Hepatic stellate cell (primary cell): ENCODE data around the gene DMRTC2.
A peak's percentile ranks its signal among the peaks of the same experiment; 100 is the strongest.
"Not testable (repeated sequence)": the region's sequence is repeated elsewhere in the genome, so short reads cannot be mapped to it uniquely, and the experiment has no call there.

ENCODE experiments used
- DNase-seq: peaks from one replicate; pipeline ENCODE4 v3.0.0; 2011; ENCODE audit warnings: low spot score

DMRTC2 gene

DNA sequence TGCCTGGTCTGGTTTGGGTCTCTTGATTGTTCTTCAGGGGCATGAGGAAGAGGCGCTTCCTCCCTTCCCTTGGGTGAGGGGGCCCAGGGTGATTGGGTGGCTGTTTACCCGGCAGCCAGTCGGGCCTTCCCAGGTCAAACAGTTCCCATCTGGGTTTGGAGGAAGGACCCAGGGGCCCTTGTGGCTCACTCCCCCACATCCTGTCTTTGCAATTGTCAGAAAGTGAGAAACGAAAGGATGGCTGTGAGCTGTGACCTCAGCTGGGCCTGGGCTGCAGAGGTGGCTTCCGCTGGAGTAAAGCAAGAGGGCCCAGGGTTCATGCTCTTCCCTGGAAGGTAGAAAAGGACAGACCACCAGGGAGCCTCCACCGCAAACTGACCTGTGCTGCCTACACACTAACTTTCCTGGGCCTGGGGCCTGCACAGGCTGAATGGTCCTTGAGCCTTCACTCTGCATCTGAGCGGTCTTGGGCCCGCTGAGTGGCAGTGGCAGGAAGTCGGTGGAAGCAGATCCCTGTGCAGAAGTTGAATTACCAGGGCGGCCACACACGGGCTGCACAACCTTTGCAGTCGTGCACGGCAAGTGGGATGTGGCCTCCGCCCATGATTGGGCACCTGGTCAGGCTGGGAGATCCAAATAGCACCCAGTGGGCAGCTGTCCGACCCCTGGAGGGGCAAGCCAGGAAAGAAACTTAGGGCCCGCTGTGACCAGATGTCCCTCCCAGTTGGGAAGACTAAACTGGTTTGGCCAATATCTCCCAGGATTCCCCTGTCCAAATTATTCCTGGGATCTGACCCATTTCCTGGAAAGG lies 26.9 kb downstream of the DMRTC2 start:
- DNase-seq, result no peak

- DNase-seq, result no peak
Measured at GRCh38 chr19:41872384-41872774, 27.5 kb downstream of the DMRTC2 start.

DNA sequence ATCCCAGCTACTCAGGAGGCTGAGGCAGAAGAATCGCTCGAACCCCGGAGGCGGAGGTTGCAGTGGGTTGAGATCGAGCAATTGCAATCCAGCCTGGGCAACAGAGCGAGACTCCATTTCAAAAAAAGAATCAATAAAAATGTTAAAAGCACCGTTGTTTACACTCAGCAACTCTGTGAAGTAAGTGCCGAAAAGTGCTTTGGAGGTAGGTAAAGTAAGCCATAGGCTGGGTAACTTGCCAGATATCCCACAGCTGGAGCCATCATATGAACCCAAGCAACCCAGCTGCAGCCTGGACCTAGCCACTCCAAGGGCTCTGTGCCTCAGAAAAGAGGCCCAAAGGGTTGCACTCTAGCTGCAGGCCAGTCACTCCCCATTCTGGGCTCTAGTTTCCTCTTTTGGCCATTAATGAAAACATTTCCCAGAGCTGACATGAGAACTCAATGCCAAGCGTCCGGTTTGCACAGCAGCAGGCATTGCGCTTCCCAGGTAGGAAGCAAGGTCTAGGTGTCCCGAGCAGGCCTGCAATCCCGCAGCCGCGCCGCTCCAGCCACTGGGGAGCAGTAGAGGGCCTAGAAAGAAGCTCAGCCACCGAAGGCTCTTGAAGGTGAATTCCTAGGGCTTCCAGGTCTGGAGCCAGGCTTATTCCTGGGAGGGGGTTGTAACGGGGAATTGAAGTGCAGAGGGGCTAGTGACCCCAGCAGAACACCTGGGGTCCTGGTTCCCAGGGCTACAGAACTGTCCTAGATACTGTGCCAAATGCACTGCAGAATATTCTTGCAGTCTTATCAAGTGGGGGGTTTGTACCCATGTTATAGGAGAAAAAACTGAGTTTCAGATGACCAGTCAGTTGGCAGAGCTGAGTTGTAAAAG lies 28.2 kb downstream of the DMRTC2 start:
- DNase-seq, result peak; percentile 55

- DNase-seq, result not testable (repeated sequence)
Measured at GRCh38 chr19:41875973-41876372, 31.1 kb downstream of the DMRTC2 start.

DNA sequence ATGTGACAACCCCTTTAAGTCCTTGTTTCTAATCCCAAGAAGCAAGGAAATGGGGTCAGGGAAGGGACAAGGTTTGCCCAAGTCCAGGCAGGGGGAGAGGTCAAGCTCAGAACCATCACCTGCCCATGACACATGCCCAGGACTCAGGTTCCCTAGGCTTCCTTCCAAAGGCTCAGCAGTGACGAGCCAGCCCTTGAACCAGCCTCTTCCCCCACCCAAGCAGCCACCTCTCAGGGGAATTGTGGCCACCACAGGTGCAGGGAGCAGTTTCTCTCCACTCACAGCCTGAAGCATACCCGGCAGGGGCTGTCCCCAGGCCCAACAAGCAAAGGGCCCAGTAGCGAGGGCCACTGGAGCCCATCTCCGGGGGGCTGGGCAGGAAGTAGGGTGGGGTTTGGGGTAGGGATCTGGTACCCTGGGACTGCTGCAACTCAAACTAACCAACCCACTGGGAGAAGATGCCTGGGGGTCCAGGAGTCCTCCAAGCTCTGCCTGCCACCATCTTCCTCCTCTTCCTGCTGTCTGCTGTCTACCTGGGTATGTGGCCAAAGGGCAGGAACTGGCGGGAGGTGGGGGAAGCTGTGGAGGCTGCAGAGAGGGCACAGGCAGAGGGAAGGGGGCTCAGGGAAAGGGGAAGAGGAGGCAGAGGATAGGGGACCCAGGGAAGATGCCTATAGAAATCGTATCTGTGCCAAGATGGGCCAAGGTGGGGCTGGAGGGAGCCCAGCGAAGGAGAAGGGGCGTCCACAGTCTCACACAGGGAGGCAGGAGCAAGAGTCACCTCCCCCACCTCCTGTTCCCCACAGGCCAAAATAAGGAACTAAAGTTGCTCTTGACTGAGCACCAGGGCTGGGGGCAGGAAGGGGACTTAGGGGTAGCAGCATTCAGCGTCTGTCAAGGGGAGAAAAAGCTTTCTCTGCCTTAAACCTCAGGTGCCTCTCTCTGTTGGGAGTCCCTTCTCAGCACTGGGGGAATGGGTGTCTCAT lies 32.3 kb downstream of the DMRTC2 start, which contains the start of gene CD79A:
Gene CD79A, plus strand, starts transcription at position 433 of the 986 bp plus-strand sequence. Its CDS starts 26 bp downstream, at position 459.
- no peak for DNase-seq

DNA sequence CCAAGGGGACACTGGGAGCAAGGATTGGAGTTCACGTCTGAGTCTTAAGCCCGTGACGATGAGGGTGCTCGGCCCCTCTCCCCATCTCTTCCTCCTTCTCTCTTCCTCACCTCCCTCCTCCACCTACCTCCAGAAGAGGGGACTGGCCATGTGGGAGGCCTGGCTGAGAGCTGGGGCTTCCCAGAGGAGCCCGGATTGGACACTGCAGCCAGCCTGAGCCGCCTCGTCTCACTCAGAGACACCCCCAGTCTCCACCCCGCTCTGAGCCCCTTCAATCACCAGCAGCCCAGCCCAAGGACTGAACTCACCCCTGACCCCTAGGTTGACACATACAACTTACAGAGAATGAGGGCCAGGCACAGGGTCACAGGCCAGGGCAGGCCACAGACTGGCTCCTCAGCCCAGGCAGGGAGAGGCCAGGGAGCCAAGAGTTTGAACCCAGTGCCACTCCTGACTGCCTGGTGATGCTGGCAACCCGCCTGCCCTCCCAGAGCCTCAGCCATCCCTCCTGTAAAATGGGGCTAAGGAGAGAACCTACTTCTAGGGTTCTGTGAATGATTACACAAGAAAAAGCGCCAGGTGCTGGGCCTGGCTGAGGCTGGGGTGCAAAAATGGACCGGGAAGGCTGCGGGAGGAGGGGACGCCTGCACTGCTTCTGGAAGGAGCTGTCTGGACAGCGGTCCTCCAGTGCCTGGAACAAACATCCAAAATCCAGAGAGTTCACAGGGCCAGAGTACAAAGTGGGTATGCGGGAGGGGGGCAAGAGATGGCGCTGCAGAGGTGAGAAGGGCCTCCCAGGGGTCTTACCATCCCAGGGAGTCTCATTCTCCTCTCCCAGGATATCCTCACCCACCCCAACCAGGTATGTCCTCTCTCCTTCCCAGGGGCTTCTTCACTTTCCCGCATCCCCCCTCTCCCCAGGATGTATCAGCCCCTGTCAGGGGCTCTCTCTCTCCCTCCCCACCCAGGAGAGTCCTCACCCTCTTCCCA lies 33.4 kb downstream of the DMRTC2 start:
- DNase-seq, result no peak

DNA sequence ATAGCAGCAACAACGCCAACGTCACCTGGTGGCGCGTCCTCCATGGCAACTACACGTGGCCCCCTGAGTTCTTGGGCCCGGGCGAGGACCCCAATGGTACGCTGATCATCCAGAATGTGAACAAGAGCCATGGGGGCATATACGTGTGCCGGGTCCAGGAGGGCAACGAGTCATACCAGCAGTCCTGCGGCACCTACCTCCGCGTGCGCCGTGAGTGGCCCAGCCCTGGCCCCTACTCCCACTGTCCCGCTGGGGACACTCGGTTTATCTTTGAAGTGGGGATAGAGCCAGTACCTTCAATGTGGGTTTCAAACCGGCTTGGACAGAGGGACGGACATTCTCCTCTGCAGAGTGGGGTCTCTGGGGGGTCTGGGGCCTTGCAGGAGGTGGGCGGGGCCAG lies 34.2 kb downstream of the DMRTC2 start:
- DNase-seq, result no peak

DNA sequence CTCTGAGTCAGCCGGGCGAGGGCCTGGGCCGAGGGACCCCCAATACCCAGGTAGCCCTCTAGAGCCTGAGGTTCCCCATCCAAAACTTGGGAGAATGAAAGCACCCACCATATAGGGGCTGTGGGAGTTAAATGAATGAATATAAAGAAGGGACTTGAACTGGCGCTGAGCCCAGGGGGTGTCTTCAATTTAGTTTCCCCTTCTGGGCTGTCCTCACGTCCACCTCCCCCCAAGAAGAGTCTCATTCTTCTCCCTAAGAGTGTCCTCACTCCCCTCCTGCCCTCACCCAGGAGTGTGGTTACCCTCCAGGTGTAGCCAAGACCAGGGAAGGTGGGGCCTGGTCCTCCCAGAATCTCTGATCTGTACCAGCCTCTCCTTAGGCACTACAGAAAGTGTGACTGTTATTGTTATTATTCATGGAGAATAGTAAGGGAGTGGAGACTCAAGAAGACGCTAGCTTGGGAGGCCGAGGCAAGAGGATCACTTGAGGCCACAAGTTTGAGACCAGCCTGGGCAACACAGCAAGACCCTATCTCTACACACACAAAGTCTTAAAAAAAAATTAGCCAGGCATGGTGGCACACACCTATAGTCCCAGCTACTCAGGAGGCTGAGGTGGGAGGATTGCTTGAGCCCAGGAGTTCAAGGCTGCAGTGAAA lies 35.0 kb downstream of the DMRTC2 start:
- no peak for DNase-seq

- DNase-seq, result no peak
Measured at GRCh38 chr19:41880329-41880708, 35.5 kb downstream of the DMRTC2 start.

GRCh38 chr19:41882568-41883462 lies 38.0 kb downstream of the DMRTC2 start, which contains the start of gene ARHGEF1:
Gene ARHGEF1, plus strand, starts transcription at chr19:41883184. Its CDS starts 4,899 bp downstream, at chr19:41888083.
- DNase-seq, result peak; percentile 54

DNA sequence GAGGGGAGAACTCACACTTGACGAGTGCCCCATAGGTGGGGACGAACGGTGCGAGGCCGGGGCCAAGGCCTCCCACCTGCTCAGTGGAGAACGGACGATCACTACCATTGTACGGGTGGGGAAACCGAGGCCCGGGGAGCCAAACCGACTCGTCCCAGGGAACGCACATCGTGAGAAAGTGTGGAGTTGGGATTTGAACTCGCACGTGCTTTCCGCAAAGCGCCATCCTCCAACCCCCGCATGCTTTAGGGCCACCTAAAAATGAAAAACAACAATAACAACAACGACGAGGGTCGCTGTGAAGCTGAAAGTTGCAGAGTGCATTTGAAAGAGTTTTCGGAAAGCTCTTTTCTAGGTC lies 38.6 kb downstream of the DMRTC2 start:
- DNase-seq, result no peak

GRCh38 chr19:41883821-41884733 lies 39.2 kb downstream of the DMRTC2 start:
- peak; percentile 99 for DNase-seq

GRCh38 chr19:41886761-41887710 lies 42.2 kb downstream of the DMRTC2 start:
- DNase-seq, result no peak

DNA sequence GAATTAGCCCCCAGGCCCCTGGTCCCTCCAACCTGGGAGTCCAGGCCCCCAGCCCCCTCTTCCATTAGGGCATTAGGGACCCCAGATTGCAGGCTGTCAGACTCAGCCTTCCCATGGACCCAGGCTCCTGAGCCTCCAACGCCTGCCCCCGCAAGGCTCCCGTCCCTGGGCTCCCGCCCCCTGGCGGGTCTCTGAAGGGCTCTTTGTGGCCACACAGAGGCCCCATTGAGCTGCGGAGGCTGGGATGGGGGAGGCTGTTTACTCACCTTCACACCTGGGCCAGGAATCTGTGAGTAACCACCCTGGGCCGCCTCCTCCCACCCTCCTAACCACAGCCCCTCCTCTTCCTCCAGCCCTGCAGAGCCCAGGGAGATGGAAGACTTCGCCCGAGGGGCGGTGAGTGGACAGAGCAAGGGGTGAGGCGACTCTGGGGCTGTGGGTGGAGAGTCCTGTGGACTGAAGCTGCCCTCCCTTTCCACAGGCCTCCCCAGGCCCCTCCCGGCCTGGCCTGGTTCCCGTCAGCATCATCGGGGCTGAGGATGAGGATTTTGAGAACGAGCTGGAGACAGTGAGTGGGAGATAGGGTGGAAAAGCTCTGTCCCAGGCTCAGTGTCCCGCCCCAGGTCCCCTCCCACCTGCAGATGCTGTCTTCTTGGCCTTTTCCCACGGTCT lies 43.0 kb downstream of the DMRTC2 start:
- no peak for DNase-seq

DNA sequence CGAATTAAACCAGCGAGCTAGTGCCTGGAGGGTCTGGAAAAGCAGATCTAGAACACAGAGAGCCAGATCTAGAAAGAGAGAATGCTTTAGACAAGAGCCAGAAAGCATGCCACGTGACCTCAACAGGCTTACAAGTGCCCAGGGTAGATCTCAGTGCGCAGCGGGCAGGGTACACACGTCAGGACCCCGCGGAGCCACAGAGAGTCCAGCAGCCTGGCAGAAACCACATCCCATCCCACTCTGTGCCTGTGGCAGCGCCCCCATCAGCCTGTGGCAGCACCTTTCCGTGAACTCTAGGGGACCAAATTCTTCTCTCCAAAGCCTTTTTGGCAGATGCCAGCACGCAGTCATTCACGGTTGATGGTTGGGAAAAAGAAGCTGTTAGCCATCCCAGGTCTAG lies 44.1 kb downstream of the DMRTC2 start:
- DNase-seq, result no peak

GRCh38 chr19:41889896-41890295 lies 45.1 kb downstream of the DMRTC2 start:
- no peak for DNase-seq
